GM18520 (cell line): ENCODE results near the gene HPS3.
"Not testable (repeated sequence)": the region's sequence is repeated elsewhere in the genome, so short reads cannot be mapped to it uniquely, and the experiment has no call there.

ENCODE experiments used
- ATAC-seq: cut with Tn5 transposase; IDR thresholded peaks from one replicate; pipeline ENCODE4 v1.9.1; 2021; ENCODE audit not compliant: unreplicated experiment

Gene HPS3

GRCh38 chr3:149181182-149181581 is 51.7 kb downstream of the HPS3 start:
- ATAC-seq = no peak

DNA sequence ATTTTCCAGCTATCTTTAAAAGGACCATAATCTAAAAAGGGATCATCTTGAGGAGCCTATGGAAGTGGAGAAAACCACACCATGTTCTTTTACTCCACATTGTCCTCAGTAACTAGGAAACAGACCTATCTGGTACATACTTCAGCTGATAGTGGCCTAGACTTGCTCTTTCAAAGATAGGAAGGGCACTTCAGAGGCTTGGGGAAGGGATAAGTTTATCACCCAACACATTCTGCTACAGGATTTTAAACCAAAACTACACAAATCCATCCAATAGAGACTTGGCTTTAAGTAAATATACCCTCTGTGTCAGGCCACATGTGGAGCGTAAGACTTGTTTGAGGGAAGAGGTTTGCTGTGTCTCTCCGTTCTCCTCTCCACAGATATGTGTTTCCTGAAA is 56.8 kb downstream of the HPS3 start:
- ATAC-seq = no peak

GRCh38 chr3:149186721-149187120 is 57.3 kb downstream of the HPS3 start:
- no peak for ATAC-seq

- ATAC-seq = no peak
These were observed 59.1 kb downstream of the HPS3 start for GRCh38 chr3:149188494-149188893.

DNA sequence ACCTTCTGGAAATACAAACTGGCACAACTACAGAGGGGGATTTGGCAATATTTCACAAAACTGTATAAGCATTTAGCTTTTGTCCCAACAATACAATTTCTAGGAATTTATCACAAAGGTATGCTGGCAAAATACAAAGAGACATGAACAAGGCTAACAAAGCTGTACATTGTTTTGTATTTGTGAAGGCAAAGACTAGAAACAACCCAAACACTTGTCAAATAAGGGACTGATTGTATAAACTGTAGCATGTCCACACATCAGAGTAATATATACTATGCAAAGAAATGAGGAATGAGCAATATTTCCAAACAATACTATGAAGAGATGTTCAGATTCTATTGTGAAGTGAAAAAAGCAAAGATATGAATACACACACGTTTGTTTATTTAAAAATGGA is 65.8 kb downstream of the HPS3 start:
- no peak for ATAC-seq

DNA sequence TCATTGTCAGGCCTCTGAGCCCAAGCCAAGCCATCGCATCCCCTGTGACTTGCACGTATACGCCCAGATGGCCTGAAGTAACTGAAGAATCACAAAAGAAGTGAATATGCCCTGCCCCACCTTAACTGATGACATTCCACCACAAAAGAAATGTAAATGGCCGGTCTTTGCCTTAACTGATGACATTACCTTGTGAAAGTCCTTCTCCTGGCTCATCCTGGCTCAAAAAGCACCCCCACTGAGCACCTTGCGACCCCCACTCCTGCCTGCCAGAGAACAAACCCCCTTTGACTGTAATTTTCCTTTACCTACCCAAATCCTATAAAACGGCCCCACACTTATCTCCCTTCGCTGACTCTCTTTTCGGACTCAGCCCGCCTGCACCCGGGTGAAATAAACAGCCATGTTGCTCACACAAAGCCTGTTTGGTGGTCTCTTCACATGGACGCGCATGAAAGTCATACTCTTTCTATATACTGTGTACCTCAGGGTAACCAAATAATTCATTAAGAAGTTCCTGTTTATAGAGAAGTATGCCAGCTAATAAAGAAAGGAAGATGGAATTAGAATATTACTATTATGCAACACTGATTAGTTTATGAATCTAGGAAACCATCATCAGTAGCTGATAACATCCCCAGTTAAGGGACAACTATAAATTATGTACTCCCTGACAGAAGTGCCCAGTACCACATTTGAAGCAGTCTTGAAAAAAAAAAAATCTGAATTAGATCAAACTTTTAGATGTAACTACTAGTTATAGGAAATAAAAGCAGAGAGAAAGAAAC is 67.6 kb downstream of the HPS3 start:
- ATAC-seq = not testable (repeated sequence)

DNA sequence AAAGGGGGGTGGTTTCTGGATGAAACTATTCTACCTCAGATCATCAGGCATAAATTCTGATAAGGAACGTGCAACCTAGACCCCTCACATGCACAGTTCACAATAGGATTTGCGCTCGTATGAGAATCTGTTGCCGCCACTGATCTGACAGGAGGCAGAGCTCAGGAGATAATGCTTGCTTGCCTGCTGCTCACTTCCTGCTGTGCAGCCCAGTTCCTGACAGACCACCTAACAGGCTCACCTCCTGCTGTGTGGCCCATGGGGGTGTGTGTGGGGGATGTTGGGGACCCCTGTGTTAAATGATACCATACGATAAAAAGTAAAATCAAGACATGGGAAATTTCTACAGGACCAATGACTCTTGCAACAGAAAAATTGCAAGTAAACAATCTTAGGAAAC is 68.2 kb downstream of the HPS3 start:
- no peak for ATAC-seq

GRCh38 chr3:149198611-149199010 is 69.2 kb downstream of the HPS3 start:
- no peak for ATAC-seq

DNA sequence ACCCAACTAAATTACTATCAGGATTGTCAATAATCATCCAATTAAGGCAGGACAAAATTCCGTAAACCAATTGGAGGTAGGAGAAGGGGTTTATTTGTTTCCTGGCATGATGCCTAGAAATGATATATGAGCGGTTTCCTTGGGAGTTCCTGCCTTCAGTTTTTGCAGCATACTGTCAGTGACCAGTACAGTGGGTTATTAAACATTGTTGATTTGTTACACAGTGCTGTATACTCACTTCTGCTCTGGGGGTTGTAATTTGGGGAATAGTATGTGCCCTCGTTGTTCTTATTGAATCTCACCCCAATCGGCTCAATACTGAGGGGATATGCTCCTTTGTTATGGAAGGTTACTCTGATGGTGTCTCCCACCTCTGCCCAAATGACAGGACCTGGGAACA is 70.0 kb downstream of the HPS3 start:
- ATAC-seq = no peak

DNA sequence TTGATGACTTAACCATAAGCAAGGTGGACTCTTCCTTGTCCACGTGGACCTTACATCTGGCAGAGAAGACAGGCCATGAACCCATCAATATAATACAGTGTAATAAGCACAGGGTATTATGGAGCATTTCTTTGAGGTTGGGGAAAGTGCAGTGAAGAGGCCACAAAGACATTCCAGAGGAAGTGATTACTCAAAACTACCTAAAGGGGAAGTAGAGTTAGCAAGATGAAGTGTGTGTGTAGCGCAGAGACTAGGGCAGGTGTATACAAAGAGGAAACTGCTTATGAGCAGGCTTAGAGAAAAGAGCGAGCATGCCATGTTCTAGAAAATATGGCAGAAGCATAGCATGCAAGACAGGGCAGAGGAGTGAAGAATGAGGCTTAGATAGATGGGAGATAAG is 74.3 kb downstream of the HPS3 start:
- peak; percentile 92 for ATAC-seq

DNA sequence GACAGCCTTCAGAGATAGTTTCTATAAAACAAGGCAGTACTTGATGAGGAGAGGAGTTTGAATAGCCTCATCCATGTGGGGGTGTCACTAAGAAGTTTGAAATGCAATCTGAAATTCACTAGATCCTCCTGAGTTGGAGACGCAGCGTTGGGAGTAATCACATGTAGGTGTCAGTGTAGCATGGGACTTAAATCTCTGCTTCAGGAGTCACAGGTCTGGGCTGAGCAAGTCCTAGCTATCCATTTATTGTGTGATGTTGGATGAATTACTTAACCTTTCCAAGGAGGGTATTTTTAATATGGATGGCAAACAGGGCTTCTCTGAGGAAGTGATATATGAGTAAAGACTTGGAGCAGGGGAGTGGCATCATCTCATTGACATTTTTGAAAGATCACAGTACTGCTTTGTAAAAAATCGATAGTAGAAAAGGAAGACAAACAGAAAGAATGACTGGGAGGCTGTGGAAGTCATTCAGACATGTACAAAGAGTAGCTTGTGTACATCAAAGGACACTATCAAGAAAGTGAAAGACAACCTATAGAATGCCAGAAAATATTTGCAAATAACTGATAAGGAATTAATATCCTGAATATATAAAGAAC is 75.1 kb downstream of the HPS3 start:
- ATAC-seq = no peak

GRCh38 chr3:149207475-149207874 is 78.0 kb downstream of the HPS3 start:
- no peak for ATAC-seq

DNA sequence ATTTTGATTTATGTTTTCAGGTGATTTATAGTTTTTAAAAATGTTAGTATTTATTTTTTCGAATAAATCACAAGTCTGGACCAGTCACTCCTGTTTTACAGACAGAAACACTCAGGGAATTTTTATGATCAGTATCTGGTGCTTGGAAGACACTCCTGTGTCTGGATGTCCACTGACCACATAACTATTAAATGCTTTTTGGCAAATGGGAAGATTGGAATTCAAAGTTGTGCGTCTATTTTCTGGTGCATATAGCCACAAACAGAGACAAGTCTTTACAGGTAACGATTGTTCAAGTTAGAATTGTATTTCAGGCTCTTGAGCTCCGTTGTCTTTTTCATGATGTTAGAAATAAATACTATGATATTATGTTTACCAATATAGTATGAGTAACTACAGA is 80.0 kb downstream of the HPS3 start:
- ATAC-seq = no peak

DNA sequence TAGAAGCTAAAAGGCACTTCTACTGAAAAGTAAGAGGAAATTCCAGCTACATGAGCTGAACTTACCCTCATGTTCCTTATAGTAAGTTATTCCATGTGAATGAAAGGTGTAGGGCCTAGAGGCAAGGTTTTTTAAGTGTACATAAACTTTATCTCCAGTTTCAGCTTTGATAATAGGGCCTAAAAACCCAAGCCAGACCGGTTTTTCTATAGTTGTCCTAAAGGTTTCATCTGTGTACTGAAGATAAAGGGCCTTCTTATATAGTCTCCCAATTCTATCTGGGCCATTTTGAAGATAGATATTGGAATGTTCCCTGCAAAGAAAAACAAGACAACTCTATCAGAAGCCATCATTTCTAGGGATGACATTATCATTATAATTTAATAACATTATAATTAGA is 82.9 kb downstream of the HPS3 start:
- no peak for ATAC-seq

GRCh38 chr3:149214702-149215101 is 85.3 kb downstream of the HPS3 start:
- ATAC-seq = no peak

DNA sequence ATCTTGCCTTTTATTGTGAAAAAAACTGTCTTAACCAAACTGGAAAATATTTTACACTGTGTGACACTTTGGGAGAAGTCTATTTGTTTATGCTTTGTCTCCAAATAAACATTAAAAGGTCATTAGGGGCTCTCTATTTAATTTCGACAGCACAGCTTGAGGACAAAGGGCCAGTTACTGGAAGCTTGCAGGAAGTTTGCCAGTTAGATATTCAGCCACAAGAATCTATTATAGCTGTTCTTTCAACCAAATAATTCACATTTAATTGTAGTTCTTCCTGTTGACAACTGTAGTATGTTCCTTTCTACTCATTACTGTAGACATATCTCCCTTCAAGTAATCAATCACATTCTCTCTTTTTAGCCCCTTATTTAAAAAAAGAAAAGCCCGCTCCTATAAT is 86.1 kb downstream of the HPS3 start:
- ATAC-seq = no peak

DNA sequence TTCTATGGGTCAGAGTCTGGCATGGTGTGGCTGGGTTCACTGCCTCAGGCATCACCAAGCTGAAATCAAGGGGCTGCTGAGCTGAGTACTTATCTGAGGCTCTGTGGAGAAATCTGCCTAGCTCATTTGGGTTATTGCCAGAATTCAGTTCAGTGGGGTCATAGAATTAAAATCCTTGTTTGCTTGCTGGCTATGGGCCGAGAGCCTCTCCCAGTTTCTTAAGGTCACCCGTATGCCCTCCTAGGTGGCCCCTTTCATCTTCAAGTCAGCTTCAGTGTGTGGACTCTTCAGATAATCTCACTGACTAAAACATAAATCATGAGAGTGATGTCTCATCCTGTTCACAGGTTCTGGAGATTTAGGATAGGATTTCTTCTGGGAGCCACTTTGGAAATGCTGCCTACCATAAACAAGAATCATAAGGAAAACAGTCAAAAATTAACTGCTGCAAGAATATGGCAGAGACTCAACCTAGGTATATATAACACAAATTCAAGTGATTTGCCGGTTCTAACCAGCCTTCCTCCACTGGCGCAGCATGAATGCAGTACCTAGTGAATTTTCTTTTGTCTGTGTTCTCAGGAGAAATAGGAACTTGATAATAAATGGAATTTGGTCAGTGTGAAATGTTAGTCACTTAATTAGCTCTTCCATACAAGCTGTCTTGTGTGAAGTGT is 86.9 kb downstream of the HPS3 start:
- no peak for ATAC-seq

DNA sequence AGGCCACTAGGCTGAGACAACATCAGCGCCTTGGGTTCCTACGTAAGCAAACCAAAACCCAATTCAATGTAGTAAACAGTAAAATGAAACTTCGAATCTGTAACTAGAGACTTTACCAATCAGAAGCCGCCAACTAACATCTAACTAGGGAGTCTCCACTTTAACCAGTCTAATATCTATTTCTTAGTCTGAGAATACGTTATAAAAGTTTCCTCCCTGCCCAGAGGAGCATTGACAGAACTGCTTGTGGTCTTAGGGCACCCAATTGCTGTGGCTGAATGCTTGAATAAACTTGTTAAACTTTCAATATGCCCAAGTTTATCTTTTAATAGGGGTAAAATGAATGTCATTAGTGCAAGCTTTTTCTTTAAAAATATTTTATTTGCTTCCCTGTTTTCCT is 87.9 kb downstream of the HPS3 start:
- no peak for ATAC-seq

DNA sequence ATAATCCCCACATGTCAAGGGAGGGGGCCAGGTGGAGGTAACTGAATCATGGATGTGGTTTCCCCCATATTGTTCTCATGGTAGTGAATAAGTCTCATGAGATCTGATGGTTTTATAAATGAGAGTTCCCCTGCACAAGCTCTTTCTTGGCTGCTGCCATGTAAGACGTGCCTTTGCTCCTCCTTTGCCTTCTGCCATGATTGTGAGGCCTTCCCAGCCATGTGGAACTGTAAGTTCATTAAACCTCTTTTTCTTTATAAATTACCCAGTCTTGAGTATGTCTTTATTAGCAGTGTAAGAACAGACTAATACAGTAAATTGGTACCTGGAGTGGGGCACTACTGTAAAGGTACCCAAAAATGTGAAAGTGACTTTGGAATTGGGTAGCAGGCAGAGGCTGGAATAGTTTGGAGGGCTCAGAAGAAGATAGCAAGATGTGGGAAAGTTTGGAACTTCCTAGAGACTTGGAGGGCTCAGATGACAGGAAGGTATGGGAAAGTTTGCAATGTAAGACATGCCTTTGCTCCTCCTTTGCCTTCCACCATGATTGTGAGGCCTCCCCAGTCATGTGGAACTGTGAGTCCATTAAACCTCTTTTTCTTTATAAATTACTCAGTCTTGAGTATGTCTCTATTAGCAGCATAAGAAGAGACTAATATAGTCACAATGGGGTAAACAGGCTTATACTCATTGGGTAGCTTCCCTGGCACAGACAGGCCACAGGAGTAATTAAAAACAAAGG is 90.1 kb downstream of the HPS3 start:
- not testable (repeated sequence) for ATAC-seq

DNA sequence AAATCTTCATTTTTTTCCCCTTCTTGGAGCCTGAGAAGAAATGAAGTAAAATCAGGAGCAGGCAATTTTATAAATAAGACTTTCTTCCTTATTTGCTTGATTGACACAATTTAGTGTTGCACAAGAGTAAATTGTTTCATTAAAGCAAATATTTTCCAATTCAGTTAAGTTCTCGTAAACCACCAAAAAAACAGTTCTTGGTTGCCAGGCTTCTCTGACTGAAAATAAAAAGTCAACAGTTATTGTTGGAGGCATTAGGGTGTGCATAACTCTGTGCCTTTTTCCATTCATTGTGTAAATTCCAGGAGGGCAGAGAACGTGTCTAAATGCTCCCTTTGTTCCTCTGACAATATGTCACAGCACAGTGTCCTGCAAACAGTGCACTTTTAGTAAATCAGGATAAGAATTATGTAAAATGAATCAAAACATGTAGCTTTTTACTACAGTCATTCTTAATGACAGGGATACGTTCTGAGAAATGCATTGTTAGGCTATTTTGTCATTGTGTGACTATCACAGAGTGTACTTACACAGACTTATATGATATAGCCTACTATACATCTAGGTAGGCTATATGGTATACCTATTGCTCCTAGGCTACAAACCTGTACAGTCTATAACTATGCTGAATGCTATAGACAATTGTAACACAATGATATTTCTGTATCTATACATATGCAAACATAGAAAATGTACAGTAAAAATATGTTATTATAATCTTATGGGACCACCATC is 92.5 kb downstream of the HPS3 start, which contains the start of gene CP:
TSS of gene CP (minus strand) at position 47 of the 735 bp plus-strand sequence. CDS start at position 10, 37 bp downstream.
- no peak for ATAC-seq
